AG04449 (cell line): ENCODE data around the gene FAAP20.

ENCODE experiments used
- CTCF ChIA-PET: fragments of 350-600 bp; formaldehyde crosslinking; extraction: SDS; loops from one replicate; lab custom pipeline; 2021; ENCODE audit warnings: antibody characterized with exemption; lab: Yijun Ruan, JAX
- POLR2A ChIA-PET: fragments of 400-600, 350-600 bp; formaldehyde crosslinking; extraction: SDS; loops from one replicate; lab custom pipeline; 2020; ENCODE audit warnings: antibody characterized with exemption, inconsistent platforms; lab: Yijun Ruan, JAX
- DNase-seq: peaks from one replicate; pipeline ENCODE4 v3.0.0-alpha.2; 2010; ENCODE audit warnings: low read depth, low spot score
- H3K4me3 ChIP-seq: 2 replicates; pipeline ENCODE4 v1.5.1; 2011; ENCODE audit warnings: low read depth, mild to moderate bottlenecking, control low read depth, low read length
- CTCF ChIP-seq: IDR thresholded peaks from one replicate; pipeline ENCODE4 v1.5.1; 2011; ENCODE audit warnings: mild to moderate bottlenecking, moderate library complexity, low read length, control low read depth, inconsistent platforms; ENCODE audit not compliant: insufficient read depth; ENCODE audit errors: missing control alignments

FAAP20 gene

DNA sequence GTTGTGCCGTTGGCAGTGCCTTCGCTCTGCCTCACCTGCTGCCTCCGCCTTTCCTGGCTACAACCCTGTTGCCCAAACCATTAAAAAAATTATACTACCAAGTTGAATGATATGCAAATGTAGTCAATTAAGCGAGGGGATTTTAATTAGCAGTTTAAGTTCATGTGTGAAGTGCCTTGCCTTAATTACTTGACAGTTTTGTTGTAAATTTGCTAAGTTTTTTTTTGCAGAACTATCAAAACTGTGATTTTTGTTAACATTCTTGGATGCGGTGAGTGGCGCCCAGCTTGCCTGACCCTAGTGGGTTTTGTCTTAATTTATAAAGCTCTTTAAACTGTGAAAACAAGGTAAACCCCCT is 44.4 kb upstream of the FAAP20 start:
- H3K4me3 ChIP-seq, result no peak overlapping the region
- CTCF ChIA-PET, result interaction anchor here (0.8 to 2.0 kb wide), 3 partner anchors 44 to 143 kb away, joined by 3 to 7 read pairs (median 4); partner anchors contain the start of gene FAAP20
- POLR2A ChIA-PET, result interaction anchor here (0.8 kb wide), 1 partner anchor 11 kb away, joined by 3 read pairs; the partner anchor contains the start of gene SKI
- no peak for TF ChIP-seq CTCF
- DNase-seq, result no peak

- ChIA-PET POLR2A (interaction anchor here (0.8 kb wide), 1 partner anchor 11 kb away, joined by 3 read pairs; the partner anchor contains the start of gene SKI), CTCF (interaction anchor here (1.1 to 2.0 kb wide), 2 partner anchors 44 to 143 kb away, joined by 4 to 7 read pairs; partner anchors contain the start of gene FAAP20)
- no peak for TF ChIP-seq CTCF
- no peak overlapping the region for H3K4me3 ChIP-seq
- DNase-seq, result no peak
Measured at GRCh38 chr1:2238361-2239012, 43.9 kb upstream of the FAAP20 start.

DNA sequence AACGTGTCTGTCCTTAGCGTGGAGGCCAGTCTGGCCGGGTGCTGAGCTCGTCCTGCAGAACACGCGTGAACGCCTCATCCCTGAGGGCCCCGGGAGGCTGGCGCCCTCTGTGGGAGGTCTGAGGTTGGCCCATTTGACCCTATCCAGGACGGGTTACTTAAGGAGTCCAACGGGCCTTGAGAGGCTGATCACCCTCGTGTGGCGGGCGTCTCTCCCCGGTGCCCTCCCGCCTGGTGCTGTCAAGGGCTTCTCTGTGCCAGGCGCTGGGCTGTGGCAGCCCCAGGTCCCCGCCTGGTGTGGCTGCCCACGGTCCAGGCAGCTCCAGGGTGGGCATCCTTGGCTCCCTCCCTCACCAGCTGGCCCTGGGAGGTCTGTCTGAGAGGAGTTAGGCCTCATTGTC is 43.2 kb upstream of the FAAP20 start:
- ChIA-PET POLR2A (no interaction called here), CTCF (interaction anchor here (2.0 kb wide), 1 partner anchor 43 kb away, joined by 7 read pairs; the partner anchor contains the start of gene FAAP20)
- no peak overlapping the region for H3K4me3 ChIP-seq
- no peak for TF ChIP-seq CTCF
- no peak for DNase-seq

DNA sequence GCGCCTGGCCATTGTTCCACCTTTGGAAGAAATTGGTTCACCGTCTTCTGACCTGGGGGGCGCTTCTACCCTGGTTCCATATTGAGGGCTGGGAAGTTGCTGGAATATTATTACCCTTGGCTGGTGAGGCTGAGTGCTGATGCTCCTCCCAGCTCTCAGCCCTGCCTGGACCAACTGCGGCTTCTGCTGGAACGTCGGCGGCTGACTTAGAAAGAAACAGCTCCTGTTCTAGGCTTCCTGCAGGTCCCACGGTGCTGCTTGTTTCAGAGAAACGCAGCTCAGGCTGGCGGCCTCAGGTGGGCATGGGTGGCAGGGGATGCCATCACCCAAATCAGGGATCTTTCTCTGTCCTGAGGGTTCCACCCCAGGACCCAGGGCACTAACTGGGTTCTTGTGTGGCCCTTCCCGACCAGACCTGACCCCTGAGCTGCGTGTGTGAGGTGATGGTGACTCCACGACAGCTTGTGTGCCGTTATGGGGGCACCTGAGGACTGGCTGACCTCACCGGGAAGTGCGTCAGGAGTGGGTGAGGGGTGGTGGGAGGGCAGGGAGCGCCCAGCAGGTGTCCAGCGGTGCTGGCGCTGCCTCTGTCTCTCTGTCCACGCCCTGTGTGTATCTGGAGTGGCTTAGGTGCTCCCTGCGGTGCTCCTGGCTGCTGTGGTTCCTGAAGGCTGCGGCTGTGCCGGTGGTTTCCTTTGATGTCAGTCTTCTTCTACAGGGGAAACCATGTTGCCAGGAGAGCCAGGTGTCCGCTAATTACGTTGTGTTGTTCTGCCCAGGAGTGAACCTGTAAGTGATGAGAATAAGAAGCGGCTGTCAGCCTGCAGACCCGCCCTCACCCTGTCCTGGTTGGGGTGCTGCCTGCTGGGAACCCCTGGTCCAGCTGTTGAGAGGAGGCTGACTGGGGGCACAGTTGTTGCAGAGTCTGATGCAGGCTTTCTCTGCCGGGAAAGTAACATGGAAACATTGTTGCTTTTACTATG is 42.4 kb upstream of the FAAP20 start:
- DNase-seq, result no peak
- H3K4me3 ChIP-seq, result no peak overlapping the region
- POLR2A ChIA-PET, result interaction anchor here (0.9 kb wide), 1 partner anchor 9 kb away, joined by 4 read pairs; no protein-coding TSS in a partner anchor
- CTCF ChIA-PET, result no interaction called here
- TF ChIP-seq CTCF, result no peak

DNA sequence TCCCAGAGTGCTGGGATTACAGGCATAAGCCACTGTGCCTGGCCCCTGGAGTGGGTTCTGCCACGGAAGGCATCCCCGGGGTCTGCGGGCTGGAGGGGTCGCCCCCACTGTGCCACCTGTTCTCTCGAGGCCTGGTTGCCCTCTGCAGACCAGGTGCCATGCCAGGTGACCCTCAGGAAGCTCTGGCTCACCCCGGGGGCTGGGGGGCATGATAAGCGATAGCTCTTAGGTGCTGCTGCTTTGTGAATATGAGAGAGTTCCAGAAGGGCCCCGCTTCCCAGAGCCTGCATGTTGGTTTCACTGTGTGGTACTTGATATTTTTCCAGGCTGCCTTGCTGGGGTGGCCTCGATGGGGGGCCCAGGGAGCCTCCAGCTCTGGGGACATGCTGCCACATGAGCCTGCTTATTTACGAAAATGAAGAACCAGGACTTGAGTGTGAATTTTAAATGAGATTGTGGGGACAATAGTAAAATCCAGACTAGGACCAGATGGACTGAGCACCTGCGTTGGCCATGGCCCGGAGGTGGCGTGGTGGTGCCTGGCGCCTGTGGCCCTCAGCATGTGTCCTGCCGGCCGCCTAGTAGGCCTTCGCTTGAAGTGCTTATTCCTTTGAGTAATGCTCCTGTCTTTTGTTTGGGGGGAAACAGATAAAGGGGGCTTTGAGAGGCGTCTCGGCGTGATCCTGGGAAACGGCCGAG is 40.9 kb upstream of the FAAP20 start:
- ChIA-PET POLR2A (interaction anchor here (0.7 kb wide), 1 partner anchor 18 kb away, joined by 4 read pairs; no protein-coding TSS in a partner anchor), CTCF (interaction anchor here (1.4 to 2.6 kb wide), 4 partner anchors 41 to 146 kb away, joined by 3 to 27 read pairs (median 5); partner anchors contain the start of gene FAAP20)
- no peak for DNase-seq
- no peak overlapping the region for H3K4me3 ChIP-seq
- no peak for TF ChIP-seq CTCF
